SH-SY5Y (cell line): ENCODE results near the gene ABCC4.

Experiments used
- GATA2 ChIP-seq: IDR thresholded peaks from 2 replicates; pipeline ENCODE4 v1.6.1; 2011; ENCODE audit warnings: mild to moderate bottlenecking, low read depth, low read length
- GATA3 ChIP-seq: IDR thresholded peaks from 2 replicates; pipeline ENCODE4 v1.6.1; 2011; ENCODE audit warnings: low read depth, mild to moderate bottlenecking, low read length, moderate library complexity

GRCh38 chr13:95030821-95031343, 270.4 kb downstream of the ABCC4 start:
- no peak for TF ChIP-seq GATA2
- TF ChIP-seq GATA3 = no peak
